Esophagus squamous epithelium (tissue), 5 donors: ENCODE measurements around the gene CAPZB. TPM values are rescaled to one million over a fixed set of nuclear protein-coding genes. Genes with fewer than 3 reads are reported as not detected.

Experiments used
- DNase-seq: peaks from one replicate; lab custom pipeline; 2025; lab: John Stamatoyannopoulos, UW
- H3K27ac ChIP-seq, 4 donors: fragments of 200-600 bp; sonication (generic); one replicate each; pipeline ENCODE4 v1.5.1; 2016 to 2019; ENCODE audit warnings: mild to moderate bottlenecking in 1 of 4
- H3K27me3 ChIP-seq, 4 donors: fragments of 200-600 bp; sonication (generic); 1 replicate in 3 of 4; 2 replicates in 1 of 4; pipeline versions ENCODE4 v1.5.1 to v1.6.0; 2017 to 2021; ENCODE audit warnings: antibody characterized with exemption in 1 of 4
- H3K36me3 ChIP-seq, 3 donors: fragments of 200-600 bp; sonication (generic); one replicate each; pipeline ENCODE4 v1.5.1; 2016 to 2019
- H3K4me1 ChIP-seq, 3 donors: fragments of 200-600 bp; sonication (generic); one replicate each; pipeline ENCODE4 v1.5.1; 2017 to 2019
- H3K4me3 ChIP-seq, 4 donors: fragments of 200-600 bp; sonication (generic); 1 replicate in 3 of 4; 2 replicates in 1 of 4; pipeline ENCODE4 v1.5.1; 2016 to 2019; ENCODE audit warnings: mild to moderate bottlenecking in 2 of 4, moderate library complexity in 1 of 4
- H3K9me3 ChIP-seq, 3 donors: fragments of 200-600 bp; sonication (generic); one replicate each; pipeline ENCODE4 v1.5.1; 2016 to 2019
- CTCF ChIP-seq, 6 experiments: fragments of 450-650 bp in 4 of 6; fragments of 200-600 bp in 2 of 6; sonication (generic) in 2 of 6; IDR thresholded peaks; one replicate each; pipeline ENCODE4 v1.5.1; 2016 to 2019; ENCODE audit warnings: antibody characterized with exemption in 6 of 6, mild to moderate bottlenecking in 4 of 6, moderate library complexity in 4 of 6
- POLR2A ChIP-seq, 4 donors: fragments of 450-650 bp; IDR thresholded peaks; one replicate each; pipeline ENCODE4 v1.6.1; 2017; ENCODE audit warnings: antibody characterized with exemption in 4 of 4, mild to moderate bottlenecking in 4 of 4, moderate library complexity in 3 of 4
- WGBS, 2 donors: methylation state at CpG; one replicate each; pipeline ENCODE4 v1.1.5; 2018; 5-methylcytosine and 5-hydroxymethylcytosine counted together
- intact Hi-C: fragments of 100-400 bp; cut with DNase I; formaldehyde crosslinking; loops from one replicate; pipeline ENCODE4 v1.15.0; 2022
- total RNA-seq, 4 donors: library from RNA; depleted of rRNA; stranded (reverse); fragments of >200 nt; gene quantifications; one replicate each; pipeline ENCODE4 v1.1.0, GENCODE V29; 2016
- donor health status: DM: yes; HTN: yes; CAD: no.

Gene CAPZB
- total RNA-seq, 4 donors from 2014 or later: 89.4 to 146 (median 126) TPM

- Histone ChIP-seq H3K4me3 (no peak overlapping the region), H3K4me1 (peaks cover 75 to 100% (median 92%) of the 10 kb centered on the region in 3 donors), H3K27ac (peak overlapping the region; percentile 57 to 92 (median 89)), H3K9me3 (no peaks in the 10 kb centered on the region), H3K27me3 (no peaks in the 10 kb centered on the region), H3K36me3 (no peaks in the 10 kb centered on the region)
- intact Hi-C loops: no loop called here
- WGBS, 2 donors: 46 to 68% methylated on average over 4 to 11 of the region's 13 CpGs
- no peak for DNase-seq
- TF ChIP-seq CTCF (IDR thresholded peaks at IDR 0.05) (no peak), POLR2A (IDR thresholded peaks at IDR 0.05) (no peak)
These were observed 58.8 kb downstream of the CAPZB start for GRCh38 chr1:19426294-19427086.

GRCh38 chr1:19425646-19426239, 59.6 kb downstream of the CAPZB start:
- Histone ChIP-seq H3K9me3 (no peaks in the 10 kb centered on the region), H3K27ac (peak overlapping the region; percentile 57 to 92 (median 89)), H3K27me3 (no peaks in the 10 kb centered on the region), H3K4me3 (no peak overlapping the region), H3K36me3 (no peaks in the 10 kb centered on the region), H3K4me1 (peaks cover 73 to 100% (median 85%) of the 10 kb centered on the region in 3 donors)
- no peak for TF ChIP-seq POLR2A (IDR thresholded peaks at IDR 0.05)
- TF ChIP-seq CTCF (IDR thresholded peaks at IDR 0.05): no peak
- DNase-seq: no peak
- intact Hi-C loops: no loop called here
- WGBS, 2 donors: 61 to 73% methylated on average over 4 to 6 of the region's 6 CpGs

- 18 to 30% methylated on average over 4 to 7 of the region's 7 CpGs for WGBS, 2 donors
- Histone ChIP-seq H3K27ac (peak overlapping the region; percentile 57 to 92 (median 89)), H3K4me3 (no peak overlapping the region), H3K36me3 (peaks cover 0 to under 1% (median 0%) of the 10 kb centered on the region in 3 donors), H3K9me3 (no peaks in the 10 kb centered on the region), H3K27me3 (no peaks in the 10 kb centered on the region), H3K4me1 (peaks cover 72 to 100% (median 83%) of the 10 kb centered on the region in 3 donors)
- intact Hi-C loops: no loop called here
- TF ChIP-seq POLR2A (IDR thresholded peaks at IDR 0.05) (no peak), CTCF (IDR thresholded peaks at IDR 0.05) (peak in 2 of 6 experiments; percentile 10 to 45)
- DNase-seq: no peak
These were observed 60.4 kb downstream of the CAPZB start for GRCh38 chr1:19424651-19425570.

GRCh38 chr1:19423130-19423529, 62.2 kb downstream of the CAPZB start:
- no peak for TF ChIP-seq POLR2A (IDR thresholded peaks at IDR 0.05)
- no peak for TF ChIP-seq CTCF (IDR thresholded peaks at IDR 0.05)
- Histone ChIP-seq H3K4me3 (no peak overlapping the region), H3K9me3 (no peaks in the 10 kb centered on the region), H3K4me1 (peaks cover 58 to 100% (median 71%) of the 10 kb centered on the region in 3 donors), H3K36me3 (peaks cover 0 to 18% (median 14%) of the 10 kb centered on the region in 3 donors), H3K27me3 (no peaks in the 10 kb centered on the region), H3K27ac (peak overlapping the region; percentile 25 to 92 (median 89))
- DNase-seq: no peak
- WGBS, 2 donors: 16 to 21% methylated on average over 5 of the region's 5 CpGs
- intact Hi-C loops: no loop called here
